ENCODE data around the gene OXCT1. TPM values are rescaled to one million over a fixed set of nuclear protein-coding genes. Genes with fewer than 3 reads are reported as not detected.

Gene OXCT1
- total and polyA plus RNA-seq, 2 of the 4 experiments (the other 2 are of a cell fraction), result 14.2 to 16.3 TPM

DNA sequence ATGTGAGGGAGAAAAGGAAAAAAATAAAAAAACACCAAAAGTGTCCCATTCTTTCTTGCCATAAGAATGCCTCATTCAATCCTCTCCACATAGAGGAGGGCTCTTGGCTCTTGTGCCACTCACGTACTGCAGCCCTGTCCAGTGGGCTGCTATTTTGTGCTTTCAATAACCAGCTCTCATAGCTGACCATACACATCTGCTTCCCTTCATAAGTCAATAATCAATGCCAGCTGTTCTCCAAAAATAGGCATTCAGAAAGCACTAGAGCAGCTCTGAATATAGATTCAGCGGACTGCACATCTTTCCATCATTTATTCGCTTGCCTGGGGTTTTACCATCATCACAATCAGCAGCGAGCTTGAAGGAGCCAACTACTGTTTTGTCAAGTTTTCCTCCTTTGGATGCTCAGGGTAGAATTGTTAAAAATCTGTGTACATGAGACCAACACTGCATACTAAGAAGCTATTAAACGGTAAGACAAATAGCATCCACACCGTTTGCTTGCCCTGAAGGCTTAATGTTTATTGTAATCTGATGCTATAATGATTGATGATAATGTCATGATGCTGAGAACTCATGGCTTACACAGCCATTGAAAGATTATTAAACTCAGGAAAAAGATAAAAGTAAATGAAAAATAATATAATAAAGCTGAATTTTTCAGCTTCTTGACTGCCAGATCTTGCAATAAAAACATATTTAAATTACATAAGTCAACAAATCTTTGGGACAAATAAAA, 80.0 kb downstream of the OXCT1 start:
- 70% methylated on average over 2 of the region's 6 CpGs; no CpG with 5 or more reads in 1 of the 2 experiments for WGBS, 2 experiments (ENCODE audit: extremely low coverage in 2 of 2, insufficient read length in 1 of 2)
- DNase-seq (peak; percentile 45), ATAC-seq (ENCODE audit: low read depth) (no peak)
- intact Hi-C loops (cut with micrococcal nuclease), result no loop called here
- in situ Hi-C loops (cut with MboI; ENCODE audit: low sequenced_read_pairs), result no loop called here
- peak overlapping the region; percentile 29 for H2BK5ac ChIP-seq (ENCODE audit: low read depth, low read length, poor library complexity, severe bottlenecking)
- no peak overlapping the region for H3K14ac ChIP-seq (replicated peaks; ENCODE audit: low read depth, low read length)
- no TSS peak for BruUV-seq (replicated peaks)
- no peak overlapping the region for H3K27ac ChIP-seq (ENCODE audit: insufficient read depth, low read length)
- H4K5ac ChIP-seq (ENCODE audit: low read depth, low read length), result peak overlapping the region; percentile 57; the same call in 1 of the 2 replicates
- H2BK120ac ChIP-seq (ENCODE audit: low read depth, low read length), result peak overlapping the region; percentile 30
- H2AK5ac ChIP-seq (ENCODE audit: low read depth, low read length), result peak overlapping the region; percentile 25; the same call in 1 of the 2 replicates
- no peaks in the 10 kb centered on the region for H3K9me3 ChIP-seq (ENCODE audit: control insufficient read depth, insufficient read depth, low read length)
- H3K9me1 ChIP-seq (ENCODE audit: insufficient read depth, low read length), result 0 out of 2 replicates have a peak, but pooled peaks cover 6% of the 10 kb centered on the region
- no peak overlapping the region for H3K9ac ChIP-seq (ENCODE audit: low read depth, low read length)
- no peak overlapping the region for H2AK9ac ChIP-seq (replicated peaks; ENCODE audit: low read depth, low read length, poor library complexity)
- TF ChIP-seq BHLHE40 (IDR thresholded peaks at IDR 0.05; ENCODE audit: low read depth, low read length) (no peak), MXI1 (IDR thresholded peaks at IDR 0.05; ENCODE audit: borderline replicate concordance, low read depth, low read length) (no peak), CHD1 (IDR thresholded peaks at IDR 0.05; ENCODE audit: low read depth, low read length) (no peak), SMC3 (IDR thresholded peaks at IDR 0.05; ENCODE audit: low read depth, low read length) (no peak), FOS (IDR thresholded peaks at IDR 0.05; ENCODE audit: low read depth, low read length) (no peak), MAFK (IDR thresholded peaks at IDR 0.05; ENCODE audit: low read depth, low read length) (no peak), CEBPB (IDR thresholded peaks at IDR 0.05; ENCODE audit: low read depth, low read length) (no peak), USF2 (IDR thresholded peaks at IDR 0.05; ENCODE audit: low read depth, low read length) (no peak), MAZ (IDR thresholded peaks at IDR 0.05; ENCODE audit: borderline replicate concordance, low read depth, low read length) (no peak), RFX5 (IDR thresholded peaks at IDR 0.05; ENCODE audit: low read depth, low read length) (no peak)
- TF ChIP-seq, protein P1, sequence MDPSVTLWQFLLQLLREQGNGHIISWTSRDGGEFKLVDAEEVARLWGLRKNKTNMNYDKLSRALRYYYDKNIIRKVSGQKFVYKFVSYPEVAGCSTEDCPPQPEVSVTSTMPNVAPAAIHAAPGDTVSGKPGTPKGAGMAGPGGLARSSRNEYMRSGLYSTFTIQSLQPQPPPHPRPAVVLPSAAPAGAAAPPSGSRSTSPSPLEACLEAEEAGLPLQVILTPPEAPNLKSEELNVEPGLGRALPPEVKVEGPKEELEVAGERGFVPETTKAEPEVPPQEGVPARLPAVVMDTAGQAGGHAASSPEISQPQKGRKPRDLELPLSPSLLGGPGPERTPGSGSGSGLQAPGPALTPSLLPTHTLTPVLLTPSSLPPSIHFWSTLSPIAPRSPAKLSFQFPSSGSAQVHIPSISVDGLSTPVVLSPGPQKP (IDR thresholded peaks at IDR 0.05; ENCODE audit: borderline replicate concordance, low read depth, low read length), result no peak
- TF ChIP-seq, protein P2, sequence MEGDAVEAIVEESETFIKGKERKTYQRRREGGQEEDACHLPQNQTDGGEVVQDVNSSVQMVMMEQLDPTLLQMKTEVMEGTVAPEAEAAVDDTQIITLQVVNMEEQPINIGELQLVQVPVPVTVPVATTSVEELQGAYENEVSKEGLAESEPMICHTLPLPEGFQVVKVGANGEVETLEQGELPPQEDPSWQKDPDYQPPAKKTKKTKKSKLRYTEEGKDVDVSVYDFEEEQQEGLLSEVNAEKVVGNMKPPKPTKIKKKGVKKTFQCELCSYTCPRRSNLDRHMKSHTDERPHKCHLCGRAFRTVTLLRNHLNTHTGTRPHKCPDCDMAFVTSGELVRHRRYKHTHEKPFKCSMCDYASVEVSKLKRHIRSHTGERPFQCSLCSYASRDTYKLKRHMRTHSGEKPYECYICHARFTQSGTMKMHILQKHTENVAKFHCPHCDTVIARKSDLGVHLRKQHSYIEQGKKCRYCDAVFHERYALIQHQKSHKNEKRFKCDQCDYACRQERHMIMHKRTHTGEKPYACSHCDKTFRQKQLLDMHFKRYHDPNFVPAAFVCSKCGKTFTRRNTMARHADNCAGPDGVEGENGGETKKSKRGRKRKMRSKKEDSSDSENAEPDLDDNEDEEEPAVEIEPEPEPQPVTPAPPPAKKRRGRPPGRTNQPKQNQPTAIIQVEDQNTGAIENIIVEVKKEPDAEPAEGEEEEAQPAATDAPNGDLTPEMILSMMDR (conservative IDR thresholded peaks at IDR 0.05; ENCODE audit: low read depth, low read length), result no peak
- peak overlapping the region; percentile 26; the same call in 1 of the 2 replicates for H3K4me2 ChIP-seq (ENCODE audit: low read depth, low read length)
- POLR2A ChIA-PET (ENCODE audit: unreplicated experiment), result no interaction called here
- peak overlapping the region; percentile 57 for H2BK20ac ChIP-seq (ENCODE audit: low read depth, low read length)
- H3K4me3 ChIP-seq (ENCODE audit: insufficient read depth, low read depth, low read length), result no peak overlapping the region
- H3K23ac ChIP-seq (ENCODE audit: low read depth, low read length), result peak overlapping the region; percentile 29
- no peaks in the 10 kb centered on the region for H3K36me3 ChIP-seq (ENCODE audit: control insufficient read depth, insufficient read depth, low read length)
- H4K8ac ChIP-seq (ENCODE audit: low read depth in 2 of 2, low read length in 2 of 2), result peak overlapping the region in 1 of 2 experiments; percentile 24; a peak in 1 of 4 replicates
- no peak overlapping the region for H3K56ac ChIP-seq (ENCODE audit: extremely low read depth, insufficient read depth, low read length)
- dilution Hi-C loops (cut with HindIII; ENCODE audit: low sequenced_read_pairs, unreplicated experiment), result no loop called here
- peak overlapping the region; percentile 73; the same call in 1 of the 3 replicates for H2BK15ac ChIP-seq (ENCODE audit: low read depth, low read length)
- H3K18ac ChIP-seq (ENCODE audit: low read depth, low read length), result peak overlapping the region; percentile 40; the same call in 1 of the 2 replicates
- peak overlapping the region; percentile 41; the same call in 1 of the 2 replicates for H4K91ac ChIP-seq (ENCODE audit: insufficient read depth, low read depth, low read length)
- H3K27me3 ChIP-seq (ENCODE audit: control insufficient read depth, insufficient read depth, low read length), result no peaks in the 10 kb centered on the region
- H3K4me1 ChIP-seq (ENCODE audit: control insufficient read depth, insufficient read depth, low read length), result peaks cover 27% of the 10 kb centered on the region
- H3K79me1 ChIP-seq (ENCODE audit: low read depth in 1 of 2, low read length in 2 of 2), result peaks cover 3 to 19% of the 10 kb centered on the region in 2 experiments; a peak in 3 of 4 replicates
- H2AFZ ChIP-seq (replicated peaks; ENCODE audit: low read length, poor library complexity), result no peak overlapping the region
- CTCF ChIA-PET, result interaction anchor here (0.6 to 1.0 kb wide), 3 partner anchors 14 to 68 kb away, joined by 3 read pairs; no protein-coding TSS in a partner anchor
- H4K20me1 ChIP-seq (ENCODE audit: insufficient read depth, low read length), result no peaks in the 10 kb centered on the region
- H3K4ac ChIP-seq (ENCODE audit: low read depth, low read length), result peak overlapping the region; percentile 14
